CD4-positive, alpha-beta T cell treated with Interferon alpha-2 for 1 hour (primary cell): ENCODE data around the gene FLT3LG.
A peak's percentile ranks its signal among the peaks of the same experiment; 100 is the strongest.

Source experiments
- DNase-seq, 2 donors: peaks; one replicate each; pipeline ENCODE4 v3.0.0-alpha.2; 2020 to 2022

Gene FLT3LG

DNA sequence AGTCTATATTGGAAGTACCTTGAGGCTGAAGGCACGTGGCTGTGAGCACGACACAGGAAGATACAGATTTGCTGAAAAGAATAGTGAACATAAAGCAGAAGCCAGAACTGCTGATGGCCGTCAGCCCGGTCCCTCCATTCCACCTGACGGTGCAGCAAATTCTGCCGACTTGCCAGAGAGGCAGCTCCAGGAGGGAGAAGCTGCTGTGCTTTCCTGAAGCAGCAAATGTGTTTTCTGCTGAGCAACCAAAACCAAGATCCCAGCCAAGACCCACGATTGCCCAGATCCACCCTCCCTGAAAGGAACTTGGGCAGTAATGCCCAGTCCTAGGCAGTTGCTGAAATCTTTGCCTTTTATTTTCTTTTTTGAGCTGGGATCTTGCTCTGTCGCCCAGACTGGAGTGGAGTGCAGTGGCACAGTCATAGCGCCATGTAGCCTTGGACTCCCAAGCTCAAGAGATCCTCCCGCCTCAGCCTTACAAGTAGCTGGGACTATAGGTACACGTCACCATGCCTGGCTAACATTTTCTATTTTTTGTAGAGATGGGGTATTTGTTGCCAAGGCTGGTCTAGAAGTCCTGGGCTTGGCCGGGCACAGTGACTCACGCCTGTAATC, 46.8 kb downstream of the FLT3LG start:
- no peak for DNase-seq

GRCh38 chr19:49524812-49525455, 50.9 kb downstream of the FLT3LG start:
- DNase-seq = no peak

- no peak for DNase-seq
Observed at GRCh38 chr19:49528211-49528771, 54.3 kb downstream of the FLT3LG start.

- no peak for DNase-seq
Observed at GRCh38 chr19:49530708-49531107, 56.7 kb downstream of the FLT3LG start.

DNA sequence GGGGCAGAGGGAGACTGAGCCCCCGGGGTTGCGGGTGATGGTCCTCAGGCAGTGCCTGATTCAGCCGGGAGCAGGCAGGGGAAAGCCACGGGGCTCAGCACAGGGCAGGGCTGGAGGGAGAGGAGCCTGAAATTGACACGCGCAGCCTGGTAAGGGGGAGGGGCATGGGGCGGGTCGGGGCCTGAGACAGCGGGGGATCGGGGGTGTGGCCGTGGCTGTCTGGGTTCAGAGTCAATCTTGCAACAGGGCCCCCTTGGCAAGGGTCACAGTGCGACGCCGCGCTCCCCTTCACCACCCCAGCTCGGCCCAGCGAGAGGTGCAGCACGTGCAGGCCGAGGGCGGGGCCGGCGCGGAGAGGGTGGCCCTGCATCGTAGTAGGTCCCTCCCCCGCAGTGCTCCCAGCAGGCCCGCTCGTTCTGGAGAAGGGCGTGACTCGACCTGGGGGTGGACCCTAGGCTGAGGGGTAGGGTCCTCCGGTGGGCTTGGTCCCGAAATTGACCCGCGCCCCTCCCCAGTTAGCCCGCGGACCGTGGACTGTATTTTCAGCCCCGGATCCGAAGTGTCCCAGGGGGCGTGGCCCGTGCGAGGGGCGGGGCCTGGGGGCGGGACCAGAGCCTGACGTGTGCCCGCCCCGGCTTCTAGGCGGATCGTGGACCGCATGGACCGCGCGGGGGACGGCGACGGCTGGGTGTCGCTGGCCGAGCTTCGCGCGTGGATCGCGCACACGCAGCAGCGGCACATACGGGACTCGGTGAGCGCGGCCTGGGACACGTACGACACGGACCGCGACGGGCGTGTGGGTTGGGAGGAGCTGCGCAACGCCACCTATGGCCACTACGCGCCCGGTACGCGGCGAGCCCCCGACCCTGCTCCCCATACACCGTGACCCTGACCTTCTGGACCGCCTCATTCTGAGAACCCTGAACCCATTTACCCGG, 59.8 kb downstream of the FLT3LG start:
- peak; percentile 82 to 87 for DNase-seq

GRCh38 chr19:49534632-49535385, 60.8 kb downstream of the FLT3LG start:
- no peak for DNase-seq
